Measurements from ENCODE around the gene CHST14.
"Not testable (repeated sequence)": the region's sequence is repeated elsewhere in the genome, so short reads cannot be mapped to it uniquely, and the experiment has no call there.

Gene CHST14

GRCh38 chr15:40441565-40442531 lies 28.9 kb upstream of the CHST14 start:
- DNase-seq (ENCODE audit: low spot score) = no peak

GRCh38 chr15:40443255-40443654 lies 27.5 kb upstream of the CHST14 start:
- DNase-seq (ENCODE audit: low spot score) = no peak

GRCh38 chr15:40443846-40444245 lies 26.9 kb upstream of the CHST14 start:
- DNase-seq (ENCODE audit: low spot score) = no peak

- no peak for DNase-seq (ENCODE audit: low spot score)
Observed at GRCh38 chr15:40444736-40445135, 26.0 kb upstream of the CHST14 start.

GRCh38 chr15:40445421-40445922 lies 25.3 kb upstream of the CHST14 start:
- DNase-seq (ENCODE audit: low spot score) = no peak

- no peak for DNase-seq (ENCODE audit: low spot score)
Observed at GRCh38 chr15:40446144-40446543, 24.6 kb upstream of the CHST14 start.

GRCh38 chr15:40448354-40448753 lies 22.4 kb upstream of the CHST14 start:
- no peak for DNase-seq (ENCODE audit: low spot score)

GRCh38 chr15:40449275-40449674 lies 21.5 kb upstream of the CHST14 start:
- no peak for DNase-seq (ENCODE audit: low spot score)

- DNase-seq (ENCODE audit: low spot score) = no peak
Observed at GRCh38 chr15:40450047-40450446, 20.7 kb upstream of the CHST14 start.

GRCh38 chr15:40451527-40452158 lies 19.1 kb upstream of the CHST14 start:
- DNase-seq (ENCODE audit: low spot score) = no peak

GRCh38 chr15:40452296-40453090 lies 18.3 kb upstream of the CHST14 start:
- no peak for DNase-seq (ENCODE audit: low spot score)

GRCh38 chr15:40453941-40454340 lies 16.8 kb upstream of the CHST14 start:
- DNase-seq (ENCODE audit: low spot score) = not testable (repeated sequence)

GRCh38 chr15:40454904-40455391 lies 15.8 kb upstream of the CHST14 start:
- no peak for DNase-seq (ENCODE audit: low spot score)

- DNase-seq (ENCODE audit: low spot score) = no peak
Observed at GRCh38 chr15:40456299-40456712, 14.5 kb upstream of the CHST14 start.

- no peak for DNase-seq (ENCODE audit: low spot score)
Observed at GRCh38 chr15:40456738-40457137, 14.0 kb upstream of the CHST14 start.

GRCh38 chr15:40458495-40459371 lies 12.1 kb upstream of the CHST14 start:
- no peak for DNase-seq (ENCODE audit: low spot score)

GRCh38 chr15:40459391-40460015 lies 11.3 kb upstream of the CHST14 start:
- DNase-seq (ENCODE audit: low spot score) = no peak

- DNase-seq (ENCODE audit: low spot score) = no peak
Observed at GRCh38 chr15:40460404-40460803, 10.4 kb upstream of the CHST14 start.

- DNase-seq (ENCODE audit: low spot score) = no peak
Observed at GRCh38 chr15:40461958-40462357, 8.8 kb upstream of the CHST14 start.

- no peak for DNase-seq (ENCODE audit: low spot score)
Observed at GRCh38 chr15:40463279-40463678, 7.5 kb upstream of the CHST14 start.
